ENCODE measurements around the gene ATP2B2.
A peak's percentile ranks its signal among the peaks of the same experiment; 100 is the strongest.

The ATP2B2 gene

GRCh38 chr3:10344147-10344943 lies 161.0 kb downstream of the ATP2B2 start:
- DNase-seq (ENCODE audit: low spot score), result peak; percentile 49

GRCh38 chr3:10343526-10343925 lies 161.9 kb downstream of the ATP2B2 start:
- DNase-seq (ENCODE audit: low spot score), result no peak

GRCh38 chr3:10342781-10343180 lies 162.6 kb downstream of the ATP2B2 start:
- no peak for DNase-seq (ENCODE audit: low spot score)

GRCh38 chr3:10341901-10342398 lies 163.4 kb downstream of the ATP2B2 start:
- DNase-seq (ENCODE audit: low spot score), result no peak

DNA sequence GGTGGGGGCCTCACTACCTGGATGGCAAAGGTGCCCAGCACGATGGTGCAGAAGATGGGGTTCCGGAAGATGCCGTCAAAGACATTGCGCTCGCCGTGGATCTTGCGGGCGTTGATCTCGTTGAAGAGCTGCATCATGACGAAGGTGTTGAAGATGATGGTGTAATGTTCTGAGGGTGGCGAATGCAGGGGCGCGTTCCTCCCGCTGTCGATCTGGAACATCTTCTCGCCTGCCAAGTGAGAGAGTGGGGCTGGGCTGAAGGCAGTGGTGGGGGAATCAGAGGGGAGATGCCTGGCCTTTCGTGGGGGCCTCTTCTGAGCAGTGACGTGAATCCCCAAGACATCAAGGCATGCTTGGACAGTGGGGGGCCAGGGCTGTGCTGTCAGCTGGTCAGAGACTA lies 164.9 kb downstream of the ATP2B2 start:
- DNase-seq (ENCODE audit: low spot score), result no peak

DNA sequence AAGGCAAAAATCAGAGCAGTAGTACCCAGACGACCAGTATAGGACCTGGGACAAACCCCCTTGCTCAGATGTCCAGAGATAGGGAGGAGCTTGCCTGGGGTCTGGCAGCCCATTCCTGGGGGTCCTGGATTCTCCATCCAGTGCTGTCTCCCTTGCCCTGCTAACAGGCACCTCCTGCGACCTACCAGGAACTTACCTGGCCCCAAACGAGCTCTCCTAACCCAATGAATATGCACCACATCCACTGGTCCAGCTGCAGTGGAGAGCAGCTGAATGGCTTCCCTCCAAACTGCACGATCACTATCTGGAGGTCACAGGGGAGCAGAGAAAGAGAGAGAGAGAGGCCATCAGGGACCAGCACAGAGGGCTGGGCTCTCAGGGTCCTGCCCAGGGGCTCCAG lies 165.3 kb downstream of the ATP2B2 start:
- DNase-seq (ENCODE audit: low spot score), result no peak

GRCh38 chr3:10339376-10339955 lies 165.9 kb downstream of the ATP2B2 start:
- no peak for DNase-seq (ENCODE audit: low spot score)

- no peak for DNase-seq (ENCODE audit: low spot score)
Observed at GRCh38 chr3:10338591-10339353, 166.6 kb downstream of the ATP2B2 start.

GRCh38 chr3:10338164-10338470 lies 167.3 kb downstream of the ATP2B2 start:
- DNase-seq (ENCODE audit: low spot score), result no peak

DNA sequence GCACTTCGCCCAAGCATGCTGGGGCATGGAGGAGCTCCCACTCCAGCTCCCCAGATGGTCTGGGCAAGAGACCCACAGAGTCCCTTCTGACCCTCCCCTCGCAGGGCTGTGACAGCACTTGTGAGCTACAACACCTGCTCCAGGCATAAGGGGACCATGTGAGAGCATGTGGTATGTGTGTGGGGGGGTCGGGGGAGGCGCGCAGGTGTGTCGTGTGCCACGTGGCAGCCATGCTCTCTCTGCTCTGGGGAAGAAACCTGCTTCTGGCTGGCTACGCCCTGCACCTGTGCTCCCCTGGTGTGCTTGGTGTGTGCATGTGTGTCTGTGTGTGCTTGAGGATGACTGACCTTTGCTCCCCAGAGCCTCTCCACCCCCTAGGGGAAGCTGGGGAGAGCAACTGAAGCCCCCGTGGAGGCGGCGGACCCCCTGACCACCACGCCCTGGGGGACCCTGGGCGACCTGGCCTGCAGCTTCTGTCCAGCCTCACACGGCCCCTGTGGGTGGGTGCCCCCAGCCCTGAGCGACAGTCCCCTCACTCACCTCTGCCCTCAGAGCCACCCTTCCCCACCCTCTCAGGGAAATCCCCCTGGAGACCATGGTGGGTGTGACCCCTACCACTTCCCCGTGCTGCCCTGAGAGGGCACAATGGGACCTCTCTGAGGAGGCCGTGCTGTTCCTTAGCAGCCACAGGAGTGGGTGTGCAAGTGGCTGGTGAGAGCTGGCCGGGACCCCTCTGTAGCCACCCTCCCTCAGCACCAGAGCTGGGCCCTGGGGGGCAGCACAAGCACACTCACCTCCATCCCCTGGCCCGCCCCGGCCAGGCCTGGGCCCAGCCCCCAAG lies 167.8 kb downstream of the ATP2B2 start:
- no peak for DNase-seq (ENCODE audit: low spot score)

- DNase-seq (ENCODE audit: low spot score), result no peak
Observed at GRCh38 chr3:10336761-10337160, 168.6 kb downstream of the ATP2B2 start.

DNA sequence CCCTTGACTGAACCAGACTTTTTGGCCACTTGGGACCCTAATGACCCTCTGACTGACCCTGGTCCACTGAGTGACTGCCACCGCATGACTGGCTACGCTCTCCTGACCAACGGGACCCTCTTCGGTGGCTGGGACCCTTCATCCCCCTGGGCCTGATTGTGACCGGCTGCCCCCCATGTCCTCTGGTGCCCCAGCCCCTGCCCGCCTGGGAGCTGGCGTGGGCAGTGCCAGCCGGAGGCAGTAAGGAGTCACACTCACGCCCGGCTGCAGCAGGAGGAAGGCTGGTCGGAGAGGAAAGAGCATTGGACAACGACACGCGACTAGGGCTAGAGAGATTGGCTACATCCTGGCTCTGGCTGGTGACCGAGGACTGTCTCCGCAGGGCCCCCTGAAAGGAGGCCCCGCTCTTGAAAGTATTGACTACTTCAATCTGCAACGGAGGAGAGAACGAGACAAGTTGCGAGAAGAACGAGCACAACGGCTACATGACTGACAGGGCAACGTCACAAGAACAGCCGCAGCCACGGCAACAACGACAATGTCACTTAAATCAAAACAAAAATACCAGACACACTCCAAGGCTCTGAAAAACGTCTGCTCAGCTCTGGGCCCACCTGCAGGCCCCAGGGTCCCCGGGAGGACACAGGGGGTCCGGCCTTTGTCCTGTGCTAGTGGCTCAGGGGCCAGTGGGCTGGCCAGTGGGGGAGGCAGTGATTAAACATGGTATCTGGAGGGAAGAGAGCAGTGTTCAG lies 169.3 kb downstream of the ATP2B2 start:
- no peak for DNase-seq (ENCODE audit: low spot score)

DNA sequence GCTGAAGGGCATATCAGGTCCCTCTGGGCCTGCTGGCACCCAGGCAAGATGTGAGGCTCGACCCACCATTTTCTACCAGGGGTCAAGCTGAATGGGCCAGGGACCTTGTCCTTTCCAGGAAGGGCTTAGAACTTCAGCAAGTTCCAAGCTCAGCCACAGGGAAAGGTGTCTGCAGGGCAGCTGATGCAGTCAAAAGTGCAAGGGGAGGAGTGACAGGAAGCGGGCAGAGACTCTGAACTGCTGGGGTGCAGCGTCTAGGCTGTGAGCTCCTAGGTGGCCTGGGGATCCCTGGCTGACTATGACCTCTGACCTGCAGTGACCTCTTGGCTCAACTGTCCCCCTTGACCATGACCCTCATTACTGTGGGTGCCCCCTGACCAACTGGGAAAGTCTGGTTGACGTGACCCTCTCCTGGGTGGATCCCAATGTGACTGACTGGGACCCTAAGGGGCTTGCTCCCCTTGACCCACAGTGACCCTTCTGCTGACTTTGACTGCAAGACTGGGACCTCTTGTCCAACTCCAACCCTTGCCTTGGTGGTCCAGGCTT lies 170.1 kb downstream of the ATP2B2 start:
- no peak for DNase-seq (ENCODE audit: low spot score)

DNA sequence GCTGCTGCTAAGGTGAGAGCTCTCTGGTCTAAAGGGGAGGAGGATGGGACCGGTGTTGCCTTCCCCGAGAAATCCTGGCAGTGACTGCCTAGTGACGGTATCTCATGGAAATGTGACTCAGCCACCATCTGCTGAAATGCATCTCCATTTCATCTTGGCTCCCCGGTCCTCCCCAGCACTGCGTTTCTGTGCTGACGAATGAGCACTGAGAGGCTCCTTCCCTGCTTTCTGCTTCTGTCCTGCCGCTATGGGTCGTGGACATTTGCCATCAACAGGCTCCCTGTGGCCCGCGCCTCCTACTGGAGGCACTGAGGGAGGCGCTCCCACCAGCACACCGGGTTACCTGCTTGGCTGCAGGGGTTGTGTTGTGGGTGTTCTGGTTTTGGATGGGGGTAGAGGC lies 170.9 kb downstream of the ATP2B2 start:
- DNase-seq (ENCODE audit: low spot score), result no peak

DNA sequence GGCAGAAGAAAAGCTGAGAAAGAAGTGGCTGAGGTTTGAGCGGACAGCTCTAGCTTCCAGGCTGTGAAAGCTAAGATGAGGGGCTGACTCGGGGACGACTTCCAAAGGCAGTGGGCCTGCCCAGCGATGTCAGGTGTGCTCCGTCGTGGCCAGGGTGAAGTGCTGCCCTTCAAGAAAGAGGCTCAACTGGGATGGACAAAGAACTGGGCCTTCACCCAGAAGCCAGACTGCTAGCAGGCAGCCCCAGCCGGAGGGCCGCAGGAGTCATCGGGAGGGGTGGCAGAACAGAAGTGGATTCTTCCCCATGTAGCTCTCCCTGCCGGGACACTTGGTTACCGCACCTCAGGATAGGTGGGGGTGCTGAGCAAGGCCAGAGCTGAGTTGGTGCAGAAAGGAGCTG lies 171.3 kb downstream of the ATP2B2 start:
- DNase-seq (ENCODE audit: low spot score), result no peak

DNA sequence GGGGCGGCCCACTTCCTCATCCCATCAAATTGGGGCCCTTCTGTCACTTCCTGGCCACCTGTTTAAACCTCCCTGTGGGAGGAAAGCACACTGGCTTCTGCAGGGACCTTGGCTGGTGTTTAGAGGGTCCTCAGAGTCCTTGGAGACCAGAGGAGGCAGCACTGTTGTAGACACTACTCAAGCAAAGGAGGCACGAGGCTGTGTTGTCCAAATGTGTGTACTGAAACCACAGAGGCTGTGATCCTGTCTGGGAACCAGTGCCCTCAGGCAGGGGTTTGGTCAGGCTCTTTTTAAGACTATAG lies 172.1 kb downstream of the ATP2B2 start:
- no peak for DNase-seq (ENCODE audit: low spot score)

DNA sequence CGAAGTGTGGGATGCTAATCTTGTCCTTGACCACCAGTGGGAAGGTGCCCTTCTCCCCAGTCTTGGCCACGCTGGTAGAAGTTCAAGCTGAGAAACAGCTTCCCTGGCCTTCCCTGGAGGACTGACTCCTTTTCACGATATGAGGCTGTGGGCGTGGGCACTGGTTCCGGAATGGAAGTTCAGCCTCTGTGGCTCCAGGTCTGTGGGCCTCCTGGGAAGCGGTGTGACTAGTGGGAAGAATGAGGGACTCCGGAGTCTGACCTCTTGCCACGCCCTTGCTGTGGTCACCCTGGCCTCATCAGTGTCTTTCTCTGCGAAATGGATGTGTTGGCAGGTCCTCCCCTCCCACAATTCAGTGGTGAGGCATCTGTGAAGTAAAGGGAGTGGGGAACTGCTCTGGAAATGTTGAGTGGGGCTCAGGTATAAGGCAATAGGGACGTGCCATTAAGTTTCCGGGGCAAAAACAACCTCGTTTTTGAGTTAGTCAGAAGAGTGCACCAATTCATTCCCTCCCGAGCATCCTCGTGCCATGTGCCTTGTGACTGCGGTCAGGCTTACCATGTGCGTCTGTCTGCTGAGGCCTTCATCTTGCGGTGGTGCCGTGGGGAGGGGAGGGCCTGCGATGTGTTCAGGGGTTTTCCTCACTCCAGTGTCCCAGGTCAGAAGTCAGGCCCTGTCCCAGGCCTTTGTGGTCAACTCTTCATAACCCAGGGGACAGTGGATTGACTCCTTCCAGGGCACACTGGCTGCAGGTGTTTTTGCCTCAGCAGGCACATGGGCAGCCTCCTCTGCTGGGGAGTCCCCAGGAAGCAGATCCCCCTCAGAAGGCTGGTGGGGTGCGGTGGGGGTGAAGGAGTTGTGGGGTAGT lies 172.7 kb downstream of the ATP2B2 start:
- no peak for DNase-seq (ENCODE audit: low spot score)

DNA sequence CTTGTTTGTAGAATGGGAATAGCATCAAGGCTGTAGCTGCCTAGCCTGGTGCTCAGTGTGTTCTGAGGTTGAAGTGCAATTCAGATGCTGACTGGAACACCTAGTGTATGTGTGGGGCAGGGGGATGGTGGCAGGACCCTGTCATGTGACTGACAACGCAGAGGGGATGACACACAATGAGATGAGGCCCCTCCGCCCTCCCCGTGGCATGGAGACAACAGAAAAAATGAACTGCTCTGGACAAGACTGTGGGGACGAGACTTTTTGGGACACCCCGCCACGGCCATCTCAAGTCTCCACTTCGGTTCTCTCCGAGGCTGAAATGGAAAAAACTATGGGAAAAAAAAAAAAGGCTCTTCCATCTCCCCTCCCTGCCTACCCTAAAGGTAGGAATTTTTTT lies 174.1 kb downstream of the ATP2B2 start:
- DNase-seq (ENCODE audit: low spot score), result no peak

DNA sequence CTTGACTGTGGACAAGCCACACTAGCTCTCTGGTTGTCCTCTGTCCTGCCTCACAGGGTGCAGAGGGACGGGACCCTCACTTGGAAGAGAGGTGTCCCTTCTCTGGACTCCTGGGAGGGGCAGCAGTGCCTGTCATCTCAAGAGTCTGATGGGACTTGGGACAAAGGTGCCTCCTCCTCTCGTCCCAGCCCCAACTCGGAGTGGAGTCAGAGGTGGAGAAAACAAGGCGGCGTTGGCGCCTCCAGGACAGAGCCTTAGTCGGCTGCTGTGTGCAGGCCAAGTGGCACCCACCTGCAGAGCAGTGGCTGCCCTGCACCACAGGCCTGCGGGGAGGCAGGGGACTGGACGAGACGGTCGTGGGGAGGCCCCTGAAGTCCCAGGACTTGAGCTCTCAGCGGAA lies 175.1 kb downstream of the ATP2B2 start:
- no peak for DNase-seq (ENCODE audit: low spot score)

DNA sequence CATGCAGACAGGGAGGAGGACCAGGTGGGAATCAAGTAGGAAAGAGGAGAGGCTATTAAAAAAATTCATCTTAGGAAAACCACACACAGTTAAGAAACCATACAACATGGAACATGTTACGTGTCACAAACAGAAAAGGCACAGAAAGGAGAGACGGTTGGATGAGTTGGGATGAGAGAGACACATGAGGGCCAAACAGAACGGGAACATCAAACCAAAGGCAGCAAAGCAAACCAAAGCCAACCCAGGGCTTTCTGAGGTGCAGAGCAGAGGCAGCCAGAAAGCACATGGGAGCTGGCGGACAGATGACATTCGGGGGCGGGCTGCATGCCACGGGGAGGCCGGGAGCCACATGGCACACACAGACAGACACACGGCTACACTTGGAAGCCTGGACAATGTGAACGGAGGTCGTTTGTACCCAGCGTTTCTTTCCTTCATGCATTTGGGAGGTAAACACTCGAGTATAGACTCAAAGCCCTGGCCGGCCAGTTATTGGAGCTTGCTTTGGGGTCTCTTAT lies 175.8 kb downstream of the ATP2B2 start:
- DNase-seq (ENCODE audit: low spot score), result no peak
